Endothelial cell of umbilical vein (primary cell): ENCODE data around the gene SIAH1. TPM values are rescaled to one million over a fixed set of nuclear protein-coding genes. Genes with fewer than 3 reads are reported as not detected.

Experiments used
- BruUV-seq: library from RNA; stranded (reverse); fragments of 400-500 nt; replicated peaks from 2 replicates; lab custom pipeline; 2021; lab: Mats Ljungman, UMichigan
- CTCF ChIA-PET: fragments of 300-600, 350-600 bp; sonication (Branson Sonifier 250); formaldehyde crosslinking; loops from one replicate; lab custom pipeline; 2021; ENCODE audit warnings: antibody characterized with exemption, inconsistent platforms; lab: Charles Lee
- POLR2A ChIA-PET: fragments of 300-600, 350-600 bp; sonication (Branson Sonifier 250); formaldehyde crosslinking; loops from one replicate; lab custom pipeline; 2021; ENCODE audit warnings: antibody characterized with exemption, inconsistent platforms; lab: Charles Lee
- DNase-seq: peaks from one replicate; pipeline ENCODE4 v3.0.0-alpha.2; 2011; ENCODE audit warnings: low read depth, low spot score
- FAIRE-seq: peaks from 2 replicates; lab custom pipeline; 2011; peaks lifted over from hg19 to GRCh38; lab: Jason Lieb, UNC
- H2AFZ ChIP-seq: 2 replicates; pipeline ENCODE4 v1.6.0; 2012; ENCODE audit warnings: low read depth, low read length, control low read depth, inconsistent platforms
- H3K27ac ChIP-seq: 2 replicates; pipeline ENCODE4 v1.5.1; 2011; ENCODE audit warnings: low read depth, mild to moderate bottlenecking, control low read depth, low read length, moderate library complexity; ENCODE audit not compliant: insufficient read depth
- H3K27me3 ChIP-seq, 2 experiments: 2 replicates each; pipeline versions ENCODE4 v1.6.0 to v1.6.1; 2011; ENCODE audit warnings: low read length in 2 of 2, mixed read lengths in 1 of 2; ENCODE audit not compliant: control insufficient read depth in 2 of 2, insufficient read depth in 2 of 2
- H3K36me3 ChIP-seq, 2 experiments: 2 replicates in 1 of 2; 3 replicates in 1 of 2; pipeline ENCODE4 v1.5.1; 2011; ENCODE audit warnings: low read length in 2 of 2, mild to moderate bottlenecking in 1 of 2, moderate library complexity in 1 of 2; ENCODE audit not compliant: control insufficient read depth in 2 of 2, insufficient read depth in 2 of 2; ENCODE audit errors: extremely low read depth in 1 of 2
- H3K4me1 ChIP-seq: 3 replicates; pipeline ENCODE4 v1.5.1; 2011; ENCODE audit warnings: mild to moderate bottlenecking, low read length; ENCODE audit not compliant: control insufficient read depth, insufficient read depth; ENCODE audit errors: extremely low read depth
- H3K4me2 ChIP-seq: 2 replicates; pipeline ENCODE4 v1.6.1; 2011; ENCODE audit warnings: low read length, control low read depth, mixed read lengths; ENCODE audit not compliant: insufficient read depth
- H3K4me3 ChIP-seq, 3 experiments: fragments of 200-600 bp in 1 of 3; sonication (generic), shearing (Covaris generic) in 1 of 3; replicated peaks in 1 of 3; 2 replicates each; pipeline ENCODE4 v1.5.1; 2011 to 2016; ENCODE audit warnings: control low read depth in 3 of 3, low read length in 3 of 3, mild to moderate bottlenecking in 2 of 3, inconsistent platforms in 1 of 3, low read depth in 1 of 3, moderate library complexity in 1 of 3; ENCODE audit not compliant: insufficient read depth in 1 of 3
- H3K79me2 ChIP-seq: 2 replicates; pipeline ENCODE4 v1.6.0; 2012; ENCODE audit warnings: low read length, inconsistent platforms; ENCODE audit not compliant: control insufficient read depth, insufficient read depth
- H3K9ac ChIP-seq: replicated peaks from 2 replicates; pipeline ENCODE3; 2011; ENCODE audit warnings: low read length, control low read depth; ENCODE audit not compliant: insufficient read depth; ENCODE audit errors: extremely low read depth
- H3K9me1 ChIP-seq: replicated peaks from 3 replicates; pipeline ENCODE4 v1.6.0; 2011; ENCODE audit warnings: mild to moderate bottlenecking, low read length; ENCODE audit not compliant: control insufficient read depth, insufficient read depth; ENCODE audit errors: extremely low read depth
- H3K9me3 ChIP-seq: replicated peaks from 2 replicates; pipeline ENCODE4 v1.5.1; 2012; ENCODE audit warnings: low read length, inconsistent platforms; ENCODE audit not compliant: control insufficient read depth, insufficient read depth
- H4K20me1 ChIP-seq: replicated peaks from 2 replicates; pipeline ENCODE3; 2011; ENCODE audit warnings: mild to moderate bottlenecking, low read length; ENCODE audit not compliant: control insufficient read depth, insufficient read depth; ENCODE audit errors: extremely low read depth
- EZH2 ChIP-seq: IDR thresholded peaks from 2 replicates; pipeline ENCODE4 v1.6.1; 2012; ENCODE audit warnings: borderline replicate concordance, low read depth, mild to moderate bottlenecking, moderate library complexity, low read length, inconsistent platforms; ENCODE audit not compliant: severe bottlenecking
- FOS ChIP-seq: IDR thresholded peaks from 2 replicates; pipeline ENCODE4 v1.6.1; 2011; ENCODE audit warnings: mild to moderate bottlenecking, low read length, moderate library complexity, borderline replicate concordance; ENCODE audit not compliant: insufficient read depth
- JUN ChIP-seq: IDR thresholded peaks from 2 replicates; pipeline ENCODE4 v1.6.1; 2011; ENCODE audit warnings: borderline replicate concordance, low read depth; ENCODE audit not compliant: insufficient read length, insufficient read depth
- MAX ChIP-seq: IDR thresholded peaks from 2 replicates; pipeline ENCODE4 v1.6.1; 2011; ENCODE audit not compliant: insufficient read depth, insufficient read length
- MYC ChIP-seq: IDR thresholded peaks from one replicate; pipeline ENCODE4 v1.6.1; 2011; ENCODE audit warnings: mild to moderate bottlenecking, low read depth, low read length
- POLR2A ChIP-seq: IDR thresholded peaks from 2 replicates; pipeline ENCODE4 v1.6.1; 2012; ENCODE audit warnings: low read depth, mild to moderate bottlenecking, control low read depth, low read length
- POLR2AphosphoS5 ChIP-seq: IDR thresholded peaks from 2 replicates; pipeline ENCODE4 v1.6.1; 2012; ENCODE audit warnings: low read depth, mild to moderate bottlenecking, control low read depth, low read length, moderate library complexity; ENCODE audit not compliant: insufficient read depth
- dilution Hi-C: fragments of 300-500 bp; cut with MboI; formaldehyde crosslinking; loops from one replicate; pipeline ENCODE4 v1.15.0; 2019; ENCODE audit warnings: low sequenced_read_pairs; ENCODE audit not compliant: extremely low pct_ligation_motif_present
- intact Hi-C: fragments of 100-400 bp; cut with micrococcal nuclease; formaldehyde crosslinking; loops from one replicate; pipeline ENCODE4 v1.10.0; 2022
- polyA plus RNA-seq, 4 experiments: library from polyadenylated mRNA; depleted of rRNA in 3 of 4; stranded (reverse) in 3 of 4; unstranded in 1 of 4; fragments of >200 nt; gene quantifications; 2 replicates each; pipeline versions ENCODE4 v1.2.1 to v1.2.3, GENCODE V29; 2011 to 2012; ENCODE audit warnings: missing spikeins in 1 of 4
- total RNA-seq: library from RNA; stranded (reverse); gene quantifications from 2 replicates; pipeline ENCODE4 v1.2.3, GENCODE V29; 2021

The SIAH1 gene
- total and polyA plus RNA-seq, 2 donors (not counting 3 experiments of a cell fraction or from before 2014, with no cell fraction given), result 14.4 to 19.9 TPM

GRCh38 chr16:48340054-48340453 lies 45.2 kb downstream of the SIAH1 start:
- H3K9ac ChIP-seq, result no peak overlapping the region
- H3K36me3 ChIP-seq, result peaks cover 0 to 7% of the 10 kb centered on the region in 2 experiments
- dilution Hi-C loops (no loop called here), intact Hi-C loops (no loop called here)
- BruUV-seq, result no TSS peak
- no peak overlapping the region for H3K4me3 ChIP-seq
- no peaks in the 10 kb centered on the region for H3K79me2 ChIP-seq
- POLR2A ChIA-PET, result no interaction called here
- H3K27me3 ChIP-seq, result no peaks in the 10 kb centered on the region
- DNase-seq (no peak), FAIRE-seq (no peak)
- CTCF ChIA-PET, result interaction anchor here (0.7 kb wide), 1 partner anchor 283 kb away, joined by 3 read pairs; no protein-coding TSS in a partner anchor
- no peaks in the 10 kb centered on the region for H3K9me3 ChIP-seq
- no peak for TF ChIP-seq MYC
- TF ChIP-seq EZH2, result no peak
- TF ChIP-seq JUN, result no peak
- no peak for TF ChIP-seq FOS
- no peak for TF ChIP-seq POLR2A
- no peaks in the 10 kb centered on the region for H3K9me1 ChIP-seq
- H3K27ac ChIP-seq, result no peak overlapping the region
- H3K4me1 ChIP-seq, result no peaks in the 10 kb centered on the region
- no peaks in the 10 kb centered on the region for H4K20me1 ChIP-seq
- H2AFZ ChIP-seq, result no peak overlapping the region
- H3K4me2 ChIP-seq, result no peak overlapping the region

GRCh38 chr16:48335961-48336360 lies 49.3 kb downstream of the SIAH1 start:
- Histone ChIP-seq H3K9ac (no peak overlapping the region), H3K36me3 (peaks cover 0 to 5% of the 10 kb centered on the region in 2 experiments), H3K79me2 (no peaks in the 10 kb centered on the region), H3K4me1 (no peaks in the 10 kb centered on the region), H3K27me3 (no peaks in the 10 kb centered on the region), H3K4me2 (no peak overlapping the region), H4K20me1 (no peaks in the 10 kb centered on the region), H3K4me3 (no peak overlapping the region), H3K9me3 (no peaks in the 10 kb centered on the region), H3K27ac (no peak overlapping the region), H2AFZ (no peak overlapping the region), H3K9me1 (no peaks in the 10 kb centered on the region)
- CTCF ChIA-PET, result interaction anchor here (1.2 to 2.1 kb wide), 3 partner anchors 17 to 295 kb away, joined by 4 to 7 read pairs (median 6); no protein-coding TSS in a partner anchor
- DNase-seq (no peak), FAIRE-seq (no peak)
- intact Hi-C loops, result no loop called here
- dilution Hi-C loops, result no loop called here
- POLR2A ChIA-PET, result no interaction called here
- no TSS peak for BruUV-seq
- TF ChIP-seq FOS (no peak), JUN (no peak), EZH2 (no peak), POLR2AphosphoS5 (no peak), MAX (no peak), MYC (no peak), POLR2A (no peak)
